Right lobe of liver (tissue), 4 donors: ENCODE results near the gene GRB7.

Experiments used
- CTCF ChIP-seq, 4 donors: fragments of 200-600 bp in 3 of 4; fragments of 450-650 bp in 1 of 4; IDR thresholded peaks; one replicate each; pipeline versions ENCODE4 v1.5.1 to v1.8.0; 2016 to 2022; ENCODE audit warnings: antibody characterized with exemption in 4 of 4, mild to moderate bottlenecking in 2 of 4
- POLR2A ChIP-seq: fragments of 450-650 bp; IDR thresholded peaks from one replicate; pipeline ENCODE4 v1.6.1; 2017; ENCODE audit warnings: antibody characterized with exemption, mild to moderate bottlenecking
- donor health status: DM: no; HTN: no; CAD: no.
- donor health status: DM: no; HTN: no; CAD: no.
- donor health status: DM: no; HTN: yes; CAD: no.

- TF ChIP-seq CTCF (IDR thresholded peaks at IDR 0.05): no peak
- no peak for TF ChIP-seq POLR2A
Observed at GRCh38 chr17:39740357-39741111, 2.8 kb downstream of the GRB7 start.
